ENCODE results near the gene SERINC4. TPM values are rescaled to one million over a fixed set of nuclear protein-coding genes. Genes with fewer than 3 reads are reported as not detected.

SERINC4 gene
- total and polyA plus RNA-seq, 7 experiments from 2014 or later = 0.13 to 8.8 (median 0.46) TPM; not detected in 1

- no peaks in the 10 kb centered on the region for H3K27me3 ChIP-seq (ENCODE audit: control insufficient read depth in 2 of 2, insufficient read depth in 2 of 2, low read length in 2 of 2)
- Mint-ChIP-seq H3K4me3 (peak within 1 kb of the TSS; percentile 89 to 100 (median 99)), H3K9me3 (no peaks in the 10 kb centered on the region), H3K4me1 (peaks cover 21 to 54% (median 49%) of the 10 kb centered on the region in 7 donors), H3K27ac (peak within 1 kb of the TSS; percentile 94 to 100 (median 97)), H3K27me3 (no peaks in the 10 kb centered on the region), H3K36me3 (peaks cover 12 to 46% (median 44%) of the 10 kb centered on the region in 5 donors)
- ChIA-PET CTCF (interaction anchor here (0.9 to 1.7 kb wide), 2 partner anchors 24 kb away, joined by 4 to 6 read pairs; partner anchors contain the start of genes ELL3 and MFAP1), POLR2A (interaction anchor here (0.7 to 2.5 kb wide), 12 partner anchors 9 to 54 kb away, joined by 3 to 29 read pairs (median 7); partner anchors contain the start of genes ELL3, MFAP1, PDIA3 and SERF2)
- DNase-seq = peak; percentile 77 to 95 (median 91)
- peaks cover 14 to 15% of the 10 kb centered on the region in 2 donors for H3K4me1 ChIP-seq (ENCODE audit: control insufficient read depth in 2 of 2, insufficient read depth in 2 of 2, low read length in 2 of 2)
- H3K27ac ChIP-seq (ENCODE audit: low read depth, low read length) = peak within 1 kb of the TSS; percentile 85
- H3K9me3 ChIP-seq (ENCODE audit: control insufficient read depth in 2 of 3, low read length in 3 of 3) = no peaks in the 10 kb centered on the region
- intact Hi-C loops (cut with micrococcal nuclease) = loop anchor here (1.0 to 2.0 kb wide), 8 partner anchors 8 to 290 kb away; partner anchors contain the start of genes MFAP1 (in 2 of the 2), SERF2 (in 2 of the 2), ELL3 (in 1 of the 2) and PDIA3 (in 1 of the 2)
- ATAC-seq = peak; percentile 99
- peak within 1 kb of the TSS; percentile 98 for H3K4me3 ChIP-seq (ENCODE audit: low read length)
- H3K36me3 ChIP-seq (ENCODE audit: control insufficient read depth in 2 of 3, insufficient read depth in 3 of 3, low read length in 3 of 3) = peaks cover 8 to 65% (median 9%) of the 10 kb centered on the region in 3 experiments
Measured at GRCh38 chr15:43800286-43801141, 494 bp upstream of the SERINC4 start, which contains the start of gene HYPK. TSS of gene HYPK (plus strand) at chr15:43800599. CDS start at chr15:43800623, 24 bp downstream.

GRCh38 chr15:43799209-43799944 lies 643 bp downstream of the SERINC4 start:
- no peak for DNase-seq
- Histone ChIP-seq H3K36me3 (ENCODE audit: control insufficient read depth in 2 of 3, insufficient read depth in 3 of 3, low read length in 3 of 3) (peaks cover 9 to 65% (median 17%) of the 10 kb centered on the region in 3 experiments), H3K9me3 (ENCODE audit: control insufficient read depth in 2 of 3, low read length in 3 of 3) (no peaks in the 10 kb centered on the region), H3K27me3 (ENCODE audit: control insufficient read depth in 2 of 2, insufficient read depth in 2 of 2, low read length in 2 of 2) (no peaks in the 10 kb centered on the region), H3K27ac (ENCODE audit: low read depth, low read length) (peak overlapping the region; percentile 85), H3K4me1 (ENCODE audit: control insufficient read depth in 2 of 2, insufficient read depth in 2 of 2, low read length in 2 of 2) (peaks cover 15 to 25% of the 10 kb centered on the region in 2 donors), H3K4me3 (ENCODE audit: low read length) (no peak overlapping the region)
- ChIA-PET CTCF (interaction anchor here (1.7 kb wide), 1 partner anchor 23 kb away, joined by 6 read pairs; the partner anchor contains the start of gene ELL3), POLR2A (interaction anchor here (1.3 to 2.5 kb wide), 6 partner anchors 8 to 53 kb away, joined by 5 to 29 read pairs (median 17); partner anchors contain the start of genes ELL3, MFAP1, PDIA3 and SERF2)
- intact Hi-C loops (cut with micrococcal nuclease) = loop anchor here in 1 of 2 donors (10.0 kb wide), 1 partner anchor 1305 kb away; the partner anchor contains the start of genes SNAP23 and ZNF106
- Mint-ChIP-seq H3K27ac (peak overlapping the region; percentile 72 to 100 (median 95)), H3K9me3 (no peaks in the 10 kb centered on the region), H3K4me1 (peaks cover 32 to 65% (median 60%) of the 10 kb centered on the region in 7 donors), H3K27me3 (no peaks in the 10 kb centered on the region), H3K36me3 (peaks cover 12 to 52% (median 51%) of the 10 kb centered on the region in 5 donors), H3K4me3 (peak overlapping the region in 9 of 10 donors; percentile 9 to 100 (median 48))
- ATAC-seq = no peak

DNA sequence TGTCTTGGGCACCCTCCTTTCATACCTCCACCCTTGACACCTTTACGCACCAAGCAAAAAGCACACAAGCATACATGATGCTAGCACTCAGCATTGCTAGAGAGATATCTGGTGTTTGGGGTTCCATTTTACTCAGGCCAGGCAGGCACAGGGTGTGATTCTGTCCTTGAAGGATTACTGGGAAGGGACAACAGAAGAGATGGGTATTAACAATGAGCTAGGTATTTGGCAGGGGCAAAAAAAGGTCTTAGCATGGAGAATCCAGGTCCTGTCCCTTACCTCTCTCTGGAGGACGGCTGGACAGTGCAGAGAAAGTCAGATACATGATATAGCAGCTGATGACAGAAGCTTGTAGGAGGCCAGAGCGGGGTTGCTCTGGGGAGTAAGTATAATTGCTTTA lies 3.5 kb downstream of the SERINC4 start:
- ATAC-seq = no peak
- Mint-ChIP-seq H3K36me3 (peaks cover 18 to 62% (median 52%) of the 10 kb centered on the region in 5 donors), H3K4me1 (peaks cover 52 to 85% (median 78%) of the 10 kb centered on the region in 7 donors)

DNA sequence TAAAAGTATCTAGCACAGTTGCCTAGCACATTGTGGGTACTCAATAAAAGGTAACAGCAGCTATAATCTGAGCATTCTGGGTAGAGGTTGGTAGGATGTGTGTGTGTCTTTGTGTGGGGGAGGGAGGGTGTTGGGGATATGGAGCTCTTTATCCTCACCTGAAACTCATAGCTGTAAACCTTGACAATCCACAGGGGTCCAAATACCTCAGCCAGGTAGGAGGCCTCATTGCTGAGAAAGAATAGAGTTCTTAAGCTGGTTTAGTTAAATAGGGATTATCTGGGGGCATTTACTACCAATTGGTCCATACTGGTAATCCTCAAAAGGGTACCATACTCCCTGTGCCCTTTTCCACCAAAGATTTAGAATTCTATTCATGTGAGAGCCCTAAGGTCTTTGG lies 4.0 kb downstream of the SERINC4 start:
- Mint-ChIP-seq H3K9me3 (no peaks in the 10 kb centered on the region), H3K27ac (peak overlapping the region in 6 of 9 donors; percentile 32 to 98 (median 58)), H3K4me3 (peak overlapping the region in 3 of 10 donors; percentile 16 to 49 (median 39)), H3K4me1 (peaks cover 49 to 82% (median 75%) of the 10 kb centered on the region in 7 donors), H3K36me3 (peaks cover 18 to 60% (median 49%) of the 10 kb centered on the region in 5 donors), H3K27me3 (peaks cover 0 to 2% (median 0%) of the 10 kb centered on the region in 5 donors)
- Histone ChIP-seq H3K4me3 (ENCODE audit: low read length) (no peak overlapping the region), H3K4me1 (ENCODE audit: control insufficient read depth in 2 of 2, insufficient read depth in 2 of 2, low read length in 2 of 2) (peaks cover 18 to 31% of the 10 kb centered on the region in 2 donors), H3K27ac (ENCODE audit: low read depth, low read length) (peak overlapping the region; percentile 100), H3K27me3 (ENCODE audit: control insufficient read depth in 2 of 2, insufficient read depth in 2 of 2, low read length in 2 of 2) (no peaks in the 10 kb centered on the region), H3K36me3 (ENCODE audit: control insufficient read depth in 2 of 3, insufficient read depth in 3 of 3, low read length in 3 of 3) (peaks cover 9 to 67% (median 16%) of the 10 kb centered on the region in 3 experiments), H3K9me3 (ENCODE audit: control insufficient read depth in 2 of 3, low read length in 3 of 3) (no peaks in the 10 kb centered on the region)
- CTCF ChIA-PET = no interaction called here
- DNase-seq (no peak), ATAC-seq (no peak)
- intact Hi-C loops (cut with micrococcal nuclease) = loop anchor here in 1 of 2 donors (10.0 kb wide), 1 partner anchor 1301 kb away; the partner anchor contains the start of genes SNAP23 and ZNF106
- POLR2A ChIA-PET = interaction anchor here (0.6 to 5.6 kb wide), 6 partner anchors 8 to 46 kb away, joined by 3 to 42 read pairs (median 8); partner anchors contain the start of genes ELL3 and MFAP1

More for the DNA sequence above, 3.5 kb downstream of the SERINC4 start:
- ChIA-PET POLR2A (interaction anchor here (0.7 to 2.2 kb wide), 7 partner anchors 8 to 1839 kb away, joined by 3 to 13 read pairs (median 5); partner anchors contain the start of genes ELL3 and MFAP1), CTCF (interaction anchor here (0.6 kb wide), 1 partner anchor 1468 kb away, joined by 6 read pairs; no protein-coding TSS in a partner anchor)
- no peaks in the 10 kb centered on the region for H3K9me3 Mint-ChIP-seq
- peak overlapping the region in 7 of 9 donors; percentile 37 to 98 (median 74) for H3K27ac Mint-ChIP-seq
- no peak for DNase-seq
- intact Hi-C loops (cut with micrococcal nuclease) = loop anchor here in 1 of 2 donors (10.0 kb wide), 1 partner anchor 1302 kb away; the partner anchor contains the start of genes SNAP23 and ZNF106
- H3K4me3 Mint-ChIP-seq = peak overlapping the region in 2 of 10 donors; percentile 6 to 39
- H3K27me3 ChIP-seq (ENCODE audit: control insufficient read depth in 2 of 2, insufficient read depth in 2 of 2, low read length in 2 of 2) = no peaks in the 10 kb centered on the region
- no peaks in the 10 kb centered on the region for H3K9me3 ChIP-seq (ENCODE audit: control insufficient read depth in 2 of 3, low read length in 3 of 3)
- peaks cover 9 to 69% (median 17%) of the 10 kb centered on the region in 3 experiments for H3K36me3 ChIP-seq (ENCODE audit: control insufficient read depth in 2 of 3, insufficient read depth in 3 of 3, low read length in 3 of 3)
- H3K27ac ChIP-seq (ENCODE audit: low read depth, low read length) = no peak overlapping the region
- H3K27me3 Mint-ChIP-seq = peaks cover 0 to 2% (median 0%) of the 10 kb centered on the region in 5 donors
- H3K4me3 ChIP-seq (ENCODE audit: low read length) = no peak overlapping the region
- H3K4me1 ChIP-seq (ENCODE audit: control insufficient read depth in 2 of 2, insufficient read depth in 2 of 2, low read length in 2 of 2) = peaks cover 24 to 35% of the 10 kb centered on the region in 2 donors

GRCh38 chr15:43795197-43795596 lies 4.8 kb downstream of the SERINC4 start:
- Histone ChIP-seq H3K4me3 (ENCODE audit: low read length) (no peak overlapping the region), H3K36me3 (ENCODE audit: control insufficient read depth in 2 of 3, insufficient read depth in 3 of 3, low read length in 3 of 3) (peaks cover 9 to 64% (median 16%) of the 10 kb centered on the region in 3 experiments), H3K9me3 (ENCODE audit: control insufficient read depth in 2 of 3, low read length in 3 of 3) (no peaks in the 10 kb centered on the region), H3K27me3 (ENCODE audit: control insufficient read depth in 2 of 2, insufficient read depth in 2 of 2, low read length in 2 of 2) (no peaks in the 10 kb centered on the region), H3K27ac (ENCODE audit: low read depth, low read length) (peak overlapping the region; percentile 100), H3K4me1 (ENCODE audit: control insufficient read depth in 2 of 2, insufficient read depth in 2 of 2, low read length in 2 of 2) (peaks cover 14 to 30% of the 10 kb centered on the region in 2 donors)
- no peak for DNase-seq
- H3K4me1 Mint-ChIP-seq = peaks cover 43 to 74% (median 67%) of the 10 kb centered on the region in 7 donors
- H3K4me3 Mint-ChIP-seq = peak overlapping the region in 6 of 10 donors; percentile 17 to 98 (median 71)
- peak overlapping the region in 7 of 9 donors; percentile 52 to 98 (median 79) for H3K27ac Mint-ChIP-seq
- intact Hi-C loops (cut with micrococcal nuclease) = loop anchor here in 1 of 2 donors (10.0 kb wide), 1 partner anchor 1300 kb away; the partner anchor contains the start of genes SNAP23 and ZNF106
- no peaks in the 10 kb centered on the region for H3K9me3 Mint-ChIP-seq
- ChIA-PET POLR2A (interaction anchor here (0.7 to 5.6 kb wide), 6 partner anchors 9 to 49 kb away, joined by 3 to 42 read pairs (median 8); partner anchors contain the start of genes ELL3, MFAP1 and PDIA3), CTCF (interaction anchor here (2.0 kb wide), 1 partner anchor 19 kb away, joined by 5 read pairs; the partner anchor contains the start of gene ELL3)
- H3K27me3 Mint-ChIP-seq = peaks cover 0 to 2% (median 0%) of the 10 kb centered on the region in 5 donors
- no peak for ATAC-seq
- peaks cover 14 to 53% (median 43%) of the 10 kb centered on the region in 5 donors for H3K36me3 Mint-ChIP-seq
